Right lung (tissue), 10 donors: ENCODE measurements around the gene DIRAS3. TPM values are rescaled to one million over a fixed set of nuclear protein-coding genes. Genes with fewer than 3 reads are reported as not detected.
"Not testable (repeated sequence)": the region's sequence is repeated elsewhere in the genome, so short reads cannot be mapped to it uniquely, and the experiment has no call there.

Source experiments
- DNase-seq, 2 donors: peaks; one replicate each; pipeline ENCODE4 v3.0.0-alpha.2; 2013
- long read RNA-seq, 8 donors: transcript quantifications; one replicate each; lab custom pipeline, GENCODE V29; 2026
- polyA plus RNA-seq, 5 donors: library from polyadenylated mRNA; unstranded; fragments of 120-200 nt; gene quantifications; one replicate each; pipeline versions ENCODE4 v1.2.1 to v1.2.3, GENCODE V29; 2013; ENCODE audit warnings: inconsistent platforms in 1 of 5, low replicate concordance in 1 of 5; ENCODE audit not compliant: insufficient read length in 5 of 5, insufficient read depth in 1 of 5

Gene DIRAS3
- 1 to 10 TPM; 2.6 to 3.0 (median 2.8) TPM for polyA plus RNA-seq
- long read RNA-seq, donor 1 = 0 reads
- long read RNA-seq, donor 2 = 0 reads
- long read RNA-seq, donor 3, partial matches to known transcripts = 8 of 8 reads
- long read RNA-seq, donor 3, other reads (novel, unspliced or antisense) = 0 of 8 reads
- long read RNA-seq, donor 4 = 0 reads
- long read RNA-seq, donor 5 = 0 reads
- long read RNA-seq, donor 6 = 0 reads
- long read RNA-seq, donor 7 = 0 reads
- long read RNA-seq, donor 8 = 0 reads

- DNase-seq = peak; percentile 19 to 20
Observed at GRCh38 chr1:68049941-68050878, at the start of gene DIRAS3. Gene DIRAS3, minus strand, starts transcription at chr1:68050627. Its CDS starts 3,330 bp downstream, at chr1:68047297.

GRCh38 chr1:68093737-68094136 is 43.3 kb upstream of the DIRAS3 start:
- no peak for DNase-seq

GRCh38 chr1:68087184-68087583 is 36.8 kb upstream of the DIRAS3 start:
- DNase-seq = no peak

GRCh38 chr1:68085752-68086151 is 35.3 kb upstream of the DIRAS3 start:
- no peak for DNase-seq

GRCh38 chr1:68083686-68084085 is 33.3 kb upstream of the DIRAS3 start:
- DNase-seq = peak; percentile 10 to 11

- DNase-seq = no peak
Observed at GRCh38 chr1:68081775-68082283, 31.4 kb upstream of the DIRAS3 start.

GRCh38 chr1:68078647-68079046 is 28.2 kb upstream of the DIRAS3 start:
- no peak for DNase-seq

GRCh38 chr1:68074472-68074871 is 24.0 kb upstream of the DIRAS3 start:
- no peak for DNase-seq

- no peak for DNase-seq
Observed at GRCh38 chr1:68065766-68066165, 15.3 kb upstream of the DIRAS3 start.

- not testable (repeated sequence) for DNase-seq
Observed at GRCh38 chr1:68058053-68058452, 7.6 kb upstream of the DIRAS3 start.

GRCh38 chr1:68057564-68057963 is 7.1 kb upstream of the DIRAS3 start:
- DNase-seq = no peak

- DNase-seq = no peak
Observed at GRCh38 chr1:68057050-68057449, 6.6 kb upstream of the DIRAS3 start.

GRCh38 chr1:68051475-68051874 is 1.0 kb upstream of the DIRAS3 start:
- DNase-seq = peak; percentile 21 to 37

GRCh38 chr1:68047659-68048026 is 2.8 kb downstream of the DIRAS3 start:
- DNase-seq = no peak

GRCh38 chr1:68046885-68047658 is 3.4 kb downstream of the DIRAS3 start:
- DNase-seq = no peak

- no peak for DNase-seq
Observed at GRCh38 chr1:68046423-68046822, 4.0 kb downstream of the DIRAS3 start.

- no peak for DNase-seq
Observed at GRCh38 chr1:68045511-68046180, 4.8 kb downstream of the DIRAS3 start.

GRCh38 chr1:68043443-68044090 is 6.9 kb downstream of the DIRAS3 start:
- DNase-seq = no peak

- DNase-seq = no peak
Observed at GRCh38 chr1:68036946-68037345, 13.5 kb downstream of the DIRAS3 start.

GRCh38 chr1:68029444-68029843 is 21.0 kb downstream of the DIRAS3 start:
- DNase-seq = no peak

GRCh38 chr1:68028566-68028965 is 21.9 kb downstream of the DIRAS3 start:
- no peak for DNase-seq
